ENCODE measurements around the gene FMNL1.

FMNL1 gene

DNA sequence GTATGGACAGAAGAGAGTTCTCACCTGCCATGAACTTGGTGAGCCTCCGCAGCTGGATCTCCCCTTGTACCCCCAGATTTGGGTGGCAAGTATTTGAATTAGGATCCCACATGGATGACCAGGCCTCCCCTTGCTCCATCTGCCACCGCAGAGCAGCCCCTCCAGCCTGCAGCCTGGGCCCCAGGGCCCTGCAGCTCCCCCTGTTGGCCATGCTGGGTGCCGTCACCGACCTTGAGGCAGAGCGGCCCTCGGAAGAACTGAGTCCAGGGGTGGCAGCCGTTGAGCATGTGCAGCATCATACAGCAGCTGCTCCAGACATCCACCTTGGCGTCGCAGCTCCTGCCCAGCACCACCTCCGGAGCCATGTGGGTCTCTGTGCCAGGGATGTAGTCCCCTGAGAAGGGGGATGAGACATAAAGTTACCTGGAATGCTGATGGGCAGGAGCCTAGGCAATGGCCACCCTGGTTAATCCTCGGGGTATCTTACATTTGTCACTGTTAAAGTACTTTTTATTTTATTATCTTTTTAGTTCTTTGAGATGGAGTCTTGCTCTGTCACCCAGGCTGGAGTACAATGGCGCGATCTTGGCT lies 49.2 kb downstream of the FMNL1 start:
- peaks cover 4% of the 10 kb centered on the region for H3K4me1 ChIP-seq
- TF ChIP-seq, protein P1, sequence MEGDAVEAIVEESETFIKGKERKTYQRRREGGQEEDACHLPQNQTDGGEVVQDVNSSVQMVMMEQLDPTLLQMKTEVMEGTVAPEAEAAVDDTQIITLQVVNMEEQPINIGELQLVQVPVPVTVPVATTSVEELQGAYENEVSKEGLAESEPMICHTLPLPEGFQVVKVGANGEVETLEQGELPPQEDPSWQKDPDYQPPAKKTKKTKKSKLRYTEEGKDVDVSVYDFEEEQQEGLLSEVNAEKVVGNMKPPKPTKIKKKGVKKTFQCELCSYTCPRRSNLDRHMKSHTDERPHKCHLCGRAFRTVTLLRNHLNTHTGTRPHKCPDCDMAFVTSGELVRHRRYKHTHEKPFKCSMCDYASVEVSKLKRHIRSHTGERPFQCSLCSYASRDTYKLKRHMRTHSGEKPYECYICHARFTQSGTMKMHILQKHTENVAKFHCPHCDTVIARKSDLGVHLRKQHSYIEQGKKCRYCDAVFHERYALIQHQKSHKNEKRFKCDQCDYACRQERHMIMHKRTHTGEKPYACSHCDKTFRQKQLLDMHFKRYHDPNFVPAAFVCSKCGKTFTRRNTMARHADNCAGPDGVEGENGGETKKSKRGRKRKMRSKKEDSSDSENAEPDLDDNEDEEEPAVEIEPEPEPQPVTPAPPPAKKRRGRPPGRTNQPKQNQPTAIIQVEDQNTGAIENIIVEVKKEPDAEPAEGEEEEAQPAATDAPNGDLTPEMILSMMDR (IDR thresholded peaks at IDR 0.05; ENCODE audit: low read depth, low read length) = peak; percentile 83
- no peak overlapping the region for H3K4me3 ChIP-seq (ENCODE audit: low read depth, low read length)
- H3K27me3 ChIP-seq = no peaks in the 10 kb centered on the region
- H3K36me3 ChIP-seq = peaks cover 52% of the 10 kb centered on the region
- peak; percentile 69 for DNase-seq
- no peaks in the 10 kb centered on the region for H3K9me3 ChIP-seq

DNA sequence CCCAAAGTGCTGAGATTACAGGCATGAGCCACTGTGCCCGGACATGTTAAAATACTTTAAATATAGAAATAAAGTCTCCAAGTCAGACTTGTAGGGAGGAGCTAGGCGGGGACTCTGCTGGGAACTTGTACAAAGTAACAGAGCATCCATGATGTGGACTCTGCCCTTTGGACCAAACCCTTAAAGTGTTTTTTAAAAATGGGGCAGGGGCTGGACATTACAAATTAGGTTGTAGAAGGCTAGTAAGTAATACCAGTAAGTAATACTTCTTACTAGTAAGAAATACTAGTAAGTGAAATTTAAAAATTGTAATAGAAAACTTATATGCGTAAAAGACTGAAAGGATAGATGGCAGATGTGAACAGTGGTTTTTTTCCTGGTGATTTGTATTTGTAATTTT lies 49.9 kb downstream of the FMNL1 start:
- Histone ChIP-seq H3K4me1 (peaks cover 4% of the 10 kb centered on the region), H3K4me3 (ENCODE audit: low read depth, low read length) (no peak overlapping the region), H3K9me3 (no peaks in the 10 kb centered on the region), H3K27me3 (no peaks in the 10 kb centered on the region), H3K36me3 (peaks cover 52% of the 10 kb centered on the region)
- TF ChIP-seq, protein P1 (IDR thresholded peaks at IDR 0.05; ENCODE audit: low read depth, low read length) = no peak
- DNase-seq = no peak

DNA sequence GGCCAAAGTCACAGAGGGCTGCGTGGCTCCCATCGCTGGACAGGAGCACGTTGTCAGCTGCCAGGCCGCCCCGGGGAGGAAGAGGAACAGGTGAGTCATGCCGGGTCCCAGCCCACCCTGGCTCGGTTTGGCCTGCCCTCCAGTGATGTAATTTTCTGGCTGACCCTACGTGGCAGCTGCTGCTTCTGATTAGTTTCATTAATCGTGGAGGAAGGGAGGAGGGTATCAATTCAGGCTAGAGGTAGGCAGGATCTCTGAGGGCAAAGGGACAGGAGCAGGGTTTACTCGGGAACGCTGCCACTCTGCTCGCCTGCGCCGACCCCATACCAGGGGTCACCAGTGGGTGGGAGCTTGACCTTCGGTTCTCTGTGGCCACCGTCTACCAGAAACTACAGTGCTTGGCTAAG lies 51.9 kb downstream of the FMNL1 start:
- Histone ChIP-seq H3K9me3 (no peaks in the 10 kb centered on the region), H3K4me3 (ENCODE audit: low read depth, low read length) (no peak overlapping the region)

DNA sequence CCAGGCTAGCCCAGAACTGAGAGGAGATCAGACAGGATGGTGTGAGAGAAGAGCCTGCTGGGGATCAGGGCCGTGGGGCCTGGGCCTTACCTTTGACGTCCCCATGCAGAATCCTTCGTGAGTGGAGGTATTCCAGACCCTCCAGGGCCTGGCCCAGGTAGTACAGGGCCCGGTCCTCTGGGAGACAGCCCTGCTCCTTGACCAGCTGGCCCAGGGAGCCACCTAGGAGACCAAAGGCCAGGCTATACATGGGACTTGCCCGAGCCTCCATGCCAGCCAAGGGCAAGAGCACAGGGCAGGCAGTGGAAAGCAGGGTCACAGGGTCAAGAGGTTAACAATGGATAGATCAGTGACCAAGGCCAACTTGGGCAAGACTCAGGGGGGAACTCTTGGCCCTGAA lies 52.3 kb downstream of the FMNL1 start:
- no peaks in the 10 kb centered on the region for H3K27me3 ChIP-seq
- TF ChIP-seq, protein P1 (IDR thresholded peaks at IDR 0.05; ENCODE audit: low read depth, low read length) = no peak
- no peaks in the 10 kb centered on the region for H3K9me3 ChIP-seq
- H3K36me3 ChIP-seq = peaks cover 34% of the 10 kb centered on the region
- H3K4me3 ChIP-seq (ENCODE audit: low read depth, low read length) = no peak overlapping the region
- H3K4me1 ChIP-seq = peaks cover 13% of the 10 kb centered on the region
- DNase-seq = no peak

More for the DNA sequence above, 51.9 kb downstream of the FMNL1 start:
- Histone ChIP-seq H3K36me3 (peaks cover 39% of the 10 kb centered on the region), H3K27me3 (no peaks in the 10 kb centered on the region), H3K4me1 (peaks cover 13% of the 10 kb centered on the region)
- DNase-seq = no peak
- TF ChIP-seq, protein P1 (IDR thresholded peaks at IDR 0.05; ENCODE audit: low read depth, low read length) = no peak

DNA sequence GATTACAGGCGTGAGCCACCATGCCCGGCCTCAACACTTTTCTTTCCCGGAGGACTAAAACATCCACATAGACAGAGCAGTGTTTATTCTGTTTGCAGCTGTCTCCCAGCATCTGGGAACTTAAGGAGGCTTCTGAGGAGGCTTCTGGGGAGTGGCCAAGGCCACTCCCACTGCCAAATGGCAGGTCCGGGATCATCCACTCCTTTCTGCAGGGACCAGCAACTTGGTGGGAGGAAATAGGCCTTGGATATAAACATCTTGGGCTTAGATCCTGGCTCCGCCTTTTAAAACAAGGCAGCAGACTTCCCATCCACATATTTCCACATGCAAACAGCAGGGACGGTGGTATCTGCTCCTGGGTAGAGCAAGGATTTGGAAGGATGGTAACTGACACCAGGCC lies 54.3 kb downstream of the FMNL1 start:
- DNase-seq = no peak
- TF ChIP-seq, protein P1 (IDR thresholded peaks at IDR 0.05; ENCODE audit: low read depth, low read length) = no peak
- Histone ChIP-seq H3K36me3 (peaks cover 19% of the 10 kb centered on the region), H3K9me3 (no peaks in the 10 kb centered on the region), H3K4me1 (peaks cover 13% of the 10 kb centered on the region), H3K4me3 (ENCODE audit: low read depth, low read length) (no peak overlapping the region), H3K27me3 (no peaks in the 10 kb centered on the region)

DNA sequence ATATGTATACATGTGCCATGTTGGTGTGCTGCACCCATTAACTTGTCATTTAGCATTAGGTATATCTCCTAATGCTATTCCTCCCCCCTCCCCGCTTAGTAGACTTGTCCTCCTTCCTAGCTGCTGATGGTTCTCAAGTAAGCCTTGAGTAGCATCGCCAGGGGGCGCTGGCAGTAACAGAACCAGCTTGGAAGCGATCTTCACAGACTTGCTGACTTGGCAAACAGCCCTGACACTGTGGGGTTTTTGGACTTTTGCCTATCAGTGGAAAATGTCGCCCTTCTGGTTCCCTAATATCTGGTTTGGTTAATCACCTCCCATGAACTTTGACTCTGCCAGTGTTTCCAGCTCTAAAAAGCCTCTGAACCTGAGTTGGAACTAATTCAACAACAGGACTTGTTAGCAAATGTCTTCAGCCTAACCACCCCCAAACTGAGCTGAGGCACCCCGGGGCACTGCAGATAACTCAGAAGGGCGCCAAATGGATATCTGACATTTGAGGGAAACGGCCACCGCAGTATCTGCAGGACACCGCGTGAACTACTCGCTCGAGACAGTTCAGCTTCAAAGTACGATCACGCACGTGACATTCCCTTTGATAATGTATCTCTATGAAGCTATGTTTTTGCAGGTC lies 55.6 kb downstream of the FMNL1 start:
- no peaks in the 10 kb centered on the region for H3K9me3 ChIP-seq
- peak; percentile 95 for DNase-seq
- no peak overlapping the region for H3K4me3 ChIP-seq (ENCODE audit: low read depth, low read length)
- TF ChIP-seq, protein P1 (IDR thresholded peaks at IDR 0.05; ENCODE audit: low read depth, low read length) = peak; percentile 92
- H3K36me3 ChIP-seq = peaks cover 12% of the 10 kb centered on the region
- no peaks in the 10 kb centered on the region for H3K27me3 ChIP-seq
- H3K4me1 ChIP-seq = peaks cover 13% of the 10 kb centered on the region
